ENCODE data around the gene DNM3.
"Not testable (repeated sequence)": the region's sequence is repeated elsewhere in the genome, so short reads cannot be mapped to it uniquely, and the experiment has no call there.

The DNM3 gene

DNA sequence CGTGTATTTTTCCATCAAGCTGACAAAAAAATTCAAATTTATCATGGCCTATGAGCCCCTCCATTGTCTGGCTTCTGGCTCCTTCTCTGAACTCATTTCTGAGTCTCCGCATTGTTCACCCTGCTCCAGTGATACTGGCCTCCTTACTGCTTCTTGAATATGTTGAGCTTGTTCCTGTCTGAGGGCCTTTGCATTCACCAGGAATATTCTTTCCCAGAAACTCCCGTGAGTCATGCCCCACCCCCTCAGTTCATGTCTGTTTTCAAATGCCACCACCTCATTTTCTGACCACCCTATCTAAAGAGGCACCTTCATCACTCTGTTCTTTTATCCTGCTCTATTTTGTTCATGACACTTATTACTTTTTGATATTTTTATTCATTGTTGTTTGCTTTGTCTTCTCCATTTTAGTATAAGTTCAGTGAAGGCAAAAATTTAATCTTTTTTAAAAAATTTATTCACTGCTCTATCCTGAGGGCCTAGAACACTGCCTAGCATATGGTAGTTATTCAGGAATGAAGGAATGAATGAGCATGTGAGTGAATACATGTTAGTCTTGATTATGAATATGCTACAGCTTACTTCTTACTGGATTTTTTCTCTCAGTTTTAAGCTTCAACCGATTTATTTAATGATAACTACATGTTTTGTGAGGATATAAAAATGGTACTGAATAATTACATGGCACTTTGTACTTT is 438.8 kb downstream of the DNM3 start:
- FAIRE-seq, result no peak
- DNase-seq (ENCODE audit: extremely low spot score, insufficient read length, low read depth), result no peak

DNA sequence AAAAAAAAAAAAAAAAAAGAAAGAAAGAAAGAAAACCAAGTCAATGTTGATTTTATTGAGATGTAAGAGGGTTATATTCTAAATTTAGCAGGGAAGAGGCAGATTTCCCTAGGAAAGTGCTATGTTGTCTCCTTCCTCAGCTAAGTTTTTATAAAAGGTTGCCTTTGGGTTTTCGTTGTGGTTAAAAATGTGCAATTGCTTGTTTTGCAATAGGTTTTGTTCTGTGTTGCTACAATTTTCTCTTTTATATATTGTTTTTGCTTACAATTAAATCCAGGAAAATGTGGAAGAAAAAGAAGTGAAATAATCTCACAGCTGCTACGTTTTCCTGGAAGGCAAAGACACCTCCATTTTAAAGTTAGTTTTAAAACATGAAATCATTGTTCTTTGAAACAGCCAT is 442.5 kb downstream of the DNM3 start:
- FAIRE-seq (no peak), DNase-seq (ENCODE audit: extremely low spot score, insufficient read length, low read depth) (no peak)

DNA sequence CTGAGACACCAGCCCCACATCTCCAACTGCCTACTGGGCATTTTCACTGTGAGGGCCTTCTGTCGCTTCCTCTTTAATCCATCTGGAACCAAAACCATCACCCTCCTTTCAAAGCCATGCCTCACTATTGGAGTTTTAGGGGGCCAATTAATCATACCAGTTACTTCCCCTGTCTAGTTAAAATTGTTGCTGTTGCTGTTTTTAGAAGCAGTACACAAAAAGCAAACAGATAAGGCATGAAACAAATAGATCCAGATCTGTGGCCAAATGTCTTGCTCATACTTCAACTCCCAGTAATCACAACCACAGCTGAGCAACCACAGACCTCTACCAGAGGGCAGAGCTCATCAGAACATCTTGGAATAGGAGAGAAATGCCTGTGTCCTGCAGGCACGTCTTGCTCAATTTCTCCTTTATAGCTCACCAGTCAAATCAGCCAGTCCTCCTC is 445.4 kb downstream of the DNM3 start:
- DNase-seq (ENCODE audit: extremely low spot score, insufficient read length, low read depth), result no peak

DNA sequence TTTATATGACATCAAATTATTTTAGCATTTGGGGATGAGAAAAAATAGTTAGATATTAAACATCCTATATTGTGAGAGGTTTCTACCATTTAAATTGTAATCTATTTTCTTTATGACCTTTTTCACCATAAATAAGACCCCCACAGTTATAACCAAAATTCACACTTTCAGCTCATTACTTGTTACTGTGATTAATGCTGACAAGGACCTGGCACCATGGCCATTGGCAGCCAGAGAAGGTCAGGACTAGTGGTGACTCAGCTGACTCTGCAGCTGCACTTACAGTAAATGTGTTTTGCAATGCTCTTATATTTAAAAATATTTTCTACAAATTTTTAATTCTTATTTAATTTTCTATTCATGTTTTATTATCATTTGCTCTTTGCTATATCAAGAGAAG is 445.9 kb downstream of the DNM3 start:
- DNase-seq (ENCODE audit: extremely low spot score, insufficient read length, low read depth) (no peak), FAIRE-seq (no peak)

More for the DNA sequence above, 445.4 kb downstream of the DNM3 start:
- FAIRE-seq, result no peak

DNA sequence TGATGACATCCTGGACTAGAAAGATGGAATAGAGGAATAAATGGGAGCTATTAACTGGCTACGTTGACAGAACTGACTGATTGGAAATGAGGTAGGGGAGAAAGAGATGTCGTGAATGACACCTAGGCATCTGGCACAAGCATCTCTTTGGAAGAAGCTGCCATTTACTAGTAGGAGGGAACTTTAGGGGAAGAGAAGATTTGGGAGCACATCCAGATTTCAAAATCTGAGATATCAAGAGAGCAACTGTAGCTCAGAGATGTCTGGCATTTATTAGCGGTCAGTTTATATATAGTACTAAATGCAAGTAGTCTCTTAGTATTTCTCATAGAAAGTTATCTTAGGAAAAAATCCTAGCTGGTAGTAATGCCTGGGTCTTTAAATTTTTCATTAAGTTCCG is 447.3 kb downstream of the DNM3 start:
- DNase-seq (ENCODE audit: extremely low spot score, insufficient read length, low read depth) (no peak), FAIRE-seq (no peak)

DNA sequence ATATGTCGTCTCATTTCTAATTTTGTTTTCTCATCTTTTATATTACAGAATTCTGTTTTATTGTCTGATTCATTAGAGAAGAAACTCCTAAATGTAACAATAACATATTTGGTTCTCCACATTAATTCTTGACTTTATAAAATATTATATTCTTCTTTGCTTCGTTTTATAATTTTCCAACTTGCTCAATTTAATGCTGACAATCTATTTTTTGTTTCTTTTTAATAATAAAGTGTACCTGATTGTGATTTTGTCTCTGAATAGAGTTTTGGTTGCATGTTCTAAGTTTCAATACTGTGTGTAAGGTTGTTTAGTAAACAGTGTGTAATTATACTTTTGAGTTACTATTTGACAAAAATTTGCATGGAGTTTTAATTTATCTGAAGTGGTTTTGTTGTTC is 448.1 kb downstream of the DNM3 start:
- DNase-seq (ENCODE audit: extremely low spot score, insufficient read length, low read depth) (no peak), FAIRE-seq (no peak)

DNA sequence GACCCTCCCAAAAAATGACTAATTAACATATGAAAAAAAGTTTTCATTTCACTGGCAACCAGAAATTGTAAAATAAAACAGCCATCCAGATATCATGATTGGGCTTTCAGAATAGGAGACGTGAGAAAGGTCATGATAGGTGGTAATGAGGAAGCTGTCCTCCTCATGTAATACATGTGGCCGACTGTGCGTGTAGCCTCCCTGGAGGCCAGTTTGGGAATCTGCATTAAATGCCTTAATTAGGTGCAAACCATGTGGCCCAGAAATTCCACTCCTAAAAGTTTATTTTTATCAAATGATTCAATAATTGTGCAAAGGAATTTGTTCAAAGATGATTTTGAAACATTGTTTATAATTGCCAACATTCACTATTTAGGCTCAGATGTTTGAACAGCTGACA is 451.5 kb downstream of the DNM3 start:
- no peak for FAIRE-seq
- DNase-seq (ENCODE audit: extremely low spot score, insufficient read length, low read depth), result no peak

DNA sequence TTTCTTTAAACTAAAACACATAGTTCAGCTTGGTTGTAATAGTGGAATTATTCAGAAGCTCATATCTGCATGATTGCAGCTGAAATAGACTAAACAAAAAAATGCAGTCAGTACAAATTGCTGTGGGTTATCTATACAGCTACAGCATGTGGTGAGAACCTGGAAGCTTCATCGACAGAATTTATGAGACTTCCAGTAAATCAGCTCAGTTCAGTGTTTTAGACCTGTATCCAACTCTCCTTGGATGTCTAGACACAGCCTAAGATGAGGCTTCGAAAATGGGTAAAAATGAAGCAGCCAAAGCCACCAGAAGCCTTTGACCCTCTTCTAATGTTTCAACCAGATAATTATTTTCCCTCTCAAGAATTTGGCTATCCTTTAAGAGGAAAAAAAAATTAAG is 452.1 kb downstream of the DNM3 start:
- no peak for FAIRE-seq
- no peak for DNase-seq (ENCODE audit: extremely low spot score, insufficient read length, low read depth)

DNA sequence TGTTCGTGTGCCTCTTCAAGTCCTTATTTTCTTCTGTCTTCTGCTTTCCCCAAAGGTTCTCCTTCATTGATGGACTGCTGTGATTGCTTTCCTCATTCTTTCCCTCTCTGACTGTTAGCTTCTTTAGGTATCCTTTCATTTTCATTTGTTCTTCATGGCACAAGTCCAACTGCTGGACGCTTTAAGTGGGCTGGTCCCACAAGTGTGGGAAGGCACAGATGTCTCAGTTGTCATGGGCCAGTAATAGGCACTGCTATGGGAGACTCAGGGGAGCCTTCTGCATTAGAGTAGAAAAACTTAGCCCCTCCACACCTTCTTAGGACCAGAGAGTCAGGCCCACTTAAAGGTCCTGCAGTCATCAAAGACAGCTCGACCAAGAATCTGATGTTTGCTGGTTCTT is 456.8 kb downstream of the DNM3 start:
- DNase-seq (ENCODE audit: extremely low spot score, insufficient read length, low read depth), result no peak
- FAIRE-seq, result no peak

DNA sequence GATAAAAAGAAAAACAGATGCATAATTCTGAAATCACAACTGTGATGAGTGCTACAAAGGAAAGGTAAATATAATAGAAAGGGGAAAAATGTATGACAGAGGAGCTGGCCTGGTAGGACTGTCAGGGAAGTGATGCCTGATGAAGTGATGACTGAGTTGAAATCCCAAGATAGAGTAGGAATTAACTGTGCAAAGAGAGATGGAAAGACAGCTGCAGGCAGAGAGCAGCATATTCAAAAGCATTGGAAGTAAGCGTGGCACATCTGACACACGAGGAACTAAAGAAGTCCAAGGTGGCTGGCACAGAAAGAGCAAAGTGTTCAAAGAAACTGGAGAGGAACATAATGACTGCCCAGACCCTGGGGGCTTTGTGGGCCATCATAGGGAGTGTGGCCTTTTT is 457.6 kb downstream of the DNM3 start:
- no peak for DNase-seq (ENCODE audit: extremely low spot score, insufficient read length, low read depth)
- no peak for FAIRE-seq

DNA sequence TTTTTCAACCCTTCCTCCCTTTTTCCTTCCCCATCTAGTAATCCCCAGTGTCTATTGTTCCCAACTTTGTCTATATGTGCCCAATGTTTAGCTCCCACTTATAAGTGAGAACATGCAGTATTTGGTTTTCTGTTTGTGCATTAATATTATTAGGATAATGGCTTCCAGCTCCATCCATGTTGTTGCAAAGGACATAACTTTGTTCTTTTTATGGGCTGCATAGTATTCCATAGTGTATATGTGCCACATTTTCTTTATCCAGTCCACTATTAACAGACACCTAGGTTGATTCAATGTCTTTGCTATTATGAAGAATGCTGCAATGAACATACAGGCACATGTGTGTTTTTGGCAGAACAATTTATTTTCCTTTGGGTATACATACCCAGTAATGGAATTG is 458.2 kb downstream of the DNM3 start:
- FAIRE-seq (no peak), DNase-seq (ENCODE audit: extremely low spot score, insufficient read length, low read depth) (no peak)

DNA sequence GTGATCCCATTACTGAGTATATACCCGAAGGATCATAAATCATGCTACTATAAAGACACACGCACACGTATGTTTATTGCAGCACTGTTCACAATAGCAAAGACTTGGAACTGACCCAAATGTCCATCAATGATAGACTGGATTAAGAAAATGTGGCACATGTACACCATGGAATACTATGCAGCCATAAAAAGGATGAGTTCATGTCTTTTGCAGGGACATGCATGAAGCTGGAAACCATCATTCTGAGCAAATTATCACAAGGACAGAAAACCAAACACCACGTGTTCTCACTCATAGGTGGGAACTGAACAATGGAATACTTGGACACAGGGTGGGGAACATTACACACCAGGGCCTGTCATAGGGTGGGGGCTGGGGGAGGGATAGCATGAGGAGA is 466.2 kb downstream of the DNM3 start:
- FAIRE-seq; DNase-seq (ENCODE audit: extremely low spot score, insufficient read length, low read depth): not testable (repeated sequence)

DNA sequence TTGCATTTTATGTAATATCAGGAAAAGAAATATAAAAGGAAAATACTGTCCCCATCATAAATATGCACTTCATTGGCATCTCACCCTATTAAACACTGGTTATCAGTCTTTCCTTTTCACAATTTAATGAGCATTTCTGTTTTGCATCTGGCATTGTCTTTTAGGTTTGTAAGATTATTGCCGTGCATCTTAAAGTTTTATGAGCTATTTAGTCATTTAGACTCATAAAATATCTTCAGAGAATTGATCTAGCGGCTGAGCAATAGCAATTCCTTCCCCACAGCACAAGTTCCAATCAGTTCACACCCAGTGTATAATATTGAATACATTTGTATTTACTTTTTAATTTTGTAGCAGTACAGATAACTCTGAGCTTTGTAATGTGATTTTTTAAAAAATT is 466.8 kb downstream of the DNM3 start:
- FAIRE-seq (no peak), DNase-seq (ENCODE audit: extremely low spot score, insufficient read length, low read depth) (no peak)

DNA sequence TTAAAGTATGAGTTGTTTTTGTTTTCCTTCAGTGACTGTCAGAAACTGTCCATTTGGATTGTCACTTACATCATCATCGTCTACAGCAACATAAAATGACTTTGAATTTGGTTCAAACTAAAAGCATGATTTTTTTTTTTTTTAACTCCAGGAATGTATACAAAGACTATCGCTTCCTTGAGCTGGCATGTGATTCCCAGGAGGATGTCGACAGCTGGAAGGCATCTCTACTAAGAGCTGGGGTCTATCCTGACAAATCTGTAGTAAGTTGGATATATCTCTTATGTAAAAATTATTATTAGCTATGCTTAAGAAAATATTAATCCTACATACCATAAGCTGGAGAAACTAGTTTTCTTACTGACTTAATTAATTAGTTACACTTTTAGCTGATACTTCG is 467.3 kb downstream of the DNM3 start:
- DNase-seq (ENCODE audit: extremely low spot score, insufficient read length, low read depth), result no peak
- no peak for FAIRE-seq

DNA sequence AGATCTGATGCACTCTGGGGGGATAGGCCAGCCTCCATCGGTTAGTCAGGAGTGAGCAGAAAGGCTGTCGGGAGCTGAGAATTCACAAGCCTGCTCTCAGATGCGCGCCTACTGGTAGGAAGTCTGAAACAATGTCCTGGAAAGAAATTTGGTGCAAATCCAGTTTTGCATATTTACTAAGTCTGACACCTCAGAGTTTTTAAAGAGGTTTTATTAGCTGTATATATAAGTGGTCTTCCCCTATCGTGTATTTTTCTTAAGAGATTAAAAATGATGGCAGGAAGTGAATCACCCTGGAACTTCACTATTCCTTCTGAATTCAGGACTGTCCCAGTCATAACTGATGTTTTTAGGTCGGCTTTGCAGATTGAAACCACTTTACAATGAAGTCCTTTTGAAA is 479.4 kb downstream of the DNM3 start:
- no peak for FAIRE-seq

DNA sequence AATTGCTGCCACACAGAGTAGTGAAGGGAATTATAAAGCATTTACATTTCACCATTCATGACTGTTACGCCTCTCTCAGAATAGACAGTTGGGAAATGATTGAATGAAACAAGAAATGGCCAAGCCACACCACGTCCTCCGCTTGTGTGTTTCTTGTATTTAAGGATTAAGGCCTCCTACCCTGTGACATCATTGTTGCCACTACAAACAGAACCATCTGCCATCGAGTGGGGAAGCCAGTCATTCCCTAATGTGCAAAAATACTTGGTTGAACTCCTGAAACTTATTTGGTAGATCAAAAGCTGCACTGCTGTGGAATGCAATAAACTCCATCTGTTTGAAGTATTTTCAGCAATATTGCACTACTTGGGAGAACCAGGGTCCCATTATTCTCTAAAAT is 480.2 kb downstream of the DNM3 start:
- DNase-seq (ENCODE audit: extremely low spot score, insufficient read length, low read depth) (no peak), FAIRE-seq (no peak)

More for the DNA sequence above, 479.4 kb downstream of the DNM3 start:
- DNase-seq (ENCODE audit: extremely low spot score, insufficient read length, low read depth), result no peak

DNA sequence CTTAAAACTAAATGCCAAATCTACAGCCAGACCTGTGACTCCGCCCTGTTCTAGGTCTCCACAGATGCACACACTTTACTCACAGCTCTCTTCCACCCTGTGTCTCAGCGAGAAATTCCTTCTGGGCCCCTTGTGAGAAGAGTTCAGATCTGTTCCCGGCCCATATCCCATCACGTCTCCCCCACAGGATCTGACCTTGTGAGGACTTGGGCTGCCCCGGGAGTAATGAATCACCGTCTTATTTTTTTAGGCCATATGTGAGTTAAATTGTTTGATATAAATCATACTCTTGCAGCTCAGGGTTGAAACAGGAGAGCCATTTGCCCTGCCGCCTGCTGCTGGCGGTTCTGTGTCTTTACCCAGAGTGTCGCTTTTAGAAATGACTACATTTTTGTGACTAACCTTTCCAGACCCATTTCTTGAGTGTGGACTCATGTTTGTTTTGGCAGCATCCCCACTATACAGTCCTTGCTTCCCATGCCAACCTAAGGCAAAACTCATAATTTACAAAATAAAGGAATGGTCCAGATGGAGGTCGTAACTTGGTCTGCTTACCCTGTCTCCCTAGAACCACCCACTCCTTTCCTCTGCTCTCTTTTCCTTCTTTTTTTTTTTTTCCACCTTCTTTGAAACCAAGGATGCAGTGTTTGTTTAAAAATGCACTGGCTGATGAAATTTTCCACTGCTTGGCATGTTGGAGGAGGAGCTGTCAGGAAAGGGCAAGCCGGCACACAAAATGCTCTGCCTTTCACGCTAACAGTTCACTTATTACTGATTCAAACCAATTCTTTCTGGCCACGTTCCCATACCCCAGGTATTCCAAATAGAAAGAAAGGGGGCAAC is 481.1 kb downstream of the DNM3 start:
- DNase-seq (ENCODE audit: extremely low spot score, insufficient read length, low read depth), result no peak
- no peak for FAIRE-seq

DNA sequence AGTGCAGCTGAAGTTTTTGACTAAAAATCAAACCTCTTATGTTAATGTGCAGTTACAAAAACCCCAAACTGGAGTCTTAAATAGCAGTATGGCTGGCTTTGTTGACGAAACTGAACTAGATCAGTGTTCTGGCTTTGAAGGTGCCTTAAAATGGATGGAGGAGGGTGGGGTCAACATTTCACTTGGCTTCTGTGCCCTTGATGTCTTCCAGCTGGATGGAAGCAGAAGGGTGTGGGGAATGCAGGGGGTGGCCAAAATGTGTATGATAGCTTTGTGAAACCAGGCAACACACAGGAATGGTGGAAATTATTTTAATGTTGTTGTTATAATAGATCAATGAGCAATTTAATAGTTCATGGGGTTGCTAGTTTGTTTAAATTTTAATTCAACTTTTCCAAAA is 482.4 kb downstream of the DNM3 start:
- FAIRE-seq (no peak), DNase-seq (ENCODE audit: extremely low spot score, insufficient read length, low read depth) (no peak)

DNA sequence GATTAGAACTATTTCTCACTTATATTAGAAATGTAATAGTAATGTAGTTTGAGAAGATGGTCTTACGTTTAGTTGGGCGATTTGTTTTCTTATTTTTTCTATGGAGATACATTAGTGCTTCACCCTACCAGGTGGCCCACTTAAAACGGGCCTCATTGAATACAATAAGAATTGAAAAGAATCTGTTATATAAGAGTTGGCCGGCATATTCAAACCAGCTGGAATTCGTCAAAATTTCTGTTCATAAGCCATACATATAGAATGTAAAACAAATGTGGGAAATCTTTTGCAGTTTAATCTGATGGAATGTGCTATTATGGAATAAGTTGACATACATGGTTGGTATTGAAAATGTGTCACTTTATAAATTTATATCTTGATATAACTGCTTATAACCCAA is 482.8 kb downstream of the DNM3 start:
- FAIRE-seq (no peak), DNase-seq (ENCODE audit: extremely low spot score, insufficient read length, low read depth) (no peak)

DNA sequence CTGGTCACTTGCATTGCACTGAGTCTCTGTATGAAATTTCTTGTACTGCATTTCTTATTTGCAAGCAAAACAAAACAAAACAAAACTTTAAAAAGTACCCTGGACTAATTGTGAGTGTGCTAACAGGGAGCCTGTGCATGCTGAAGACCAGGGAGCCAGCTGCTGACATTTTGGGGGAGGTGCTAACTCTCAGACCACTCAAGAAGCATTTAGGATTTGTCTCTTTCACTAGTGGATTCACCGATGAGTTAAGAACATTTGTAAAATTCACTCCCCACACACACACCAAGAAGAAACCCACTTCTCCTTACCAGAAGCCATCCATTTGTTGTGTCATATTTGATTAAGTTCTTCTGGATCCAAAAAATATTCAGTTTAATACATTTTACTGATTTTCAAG is 483.5 kb downstream of the DNM3 start:
- FAIRE-seq, result no peak

DNA sequence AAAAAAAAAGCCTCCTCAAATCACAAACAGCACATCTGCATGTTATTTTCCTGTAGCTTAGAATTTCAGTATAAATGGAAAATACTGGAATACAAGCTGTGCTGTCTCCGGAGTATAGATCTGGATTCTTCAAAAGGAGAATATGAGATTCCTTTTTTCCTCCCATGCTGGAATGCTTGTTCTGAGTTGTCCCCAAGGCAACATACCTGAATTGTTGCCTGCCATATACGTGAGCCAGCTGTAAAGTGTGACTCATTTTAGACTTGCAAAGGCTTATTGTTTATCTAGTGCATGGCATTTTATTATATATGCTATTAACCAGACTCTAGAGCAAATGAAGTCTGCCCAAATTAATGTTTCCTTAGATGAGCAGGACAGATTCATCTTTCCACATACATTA is 484.2 kb downstream of the DNM3 start:
- no peak for DNase-seq (ENCODE audit: extremely low spot score, insufficient read length, low read depth)
- FAIRE-seq, result no peak

More for the DNA sequence above, 483.5 kb downstream of the DNM3 start:
- DNase-seq (ENCODE audit: extremely low spot score, insufficient read length, low read depth), result no peak

DNA sequence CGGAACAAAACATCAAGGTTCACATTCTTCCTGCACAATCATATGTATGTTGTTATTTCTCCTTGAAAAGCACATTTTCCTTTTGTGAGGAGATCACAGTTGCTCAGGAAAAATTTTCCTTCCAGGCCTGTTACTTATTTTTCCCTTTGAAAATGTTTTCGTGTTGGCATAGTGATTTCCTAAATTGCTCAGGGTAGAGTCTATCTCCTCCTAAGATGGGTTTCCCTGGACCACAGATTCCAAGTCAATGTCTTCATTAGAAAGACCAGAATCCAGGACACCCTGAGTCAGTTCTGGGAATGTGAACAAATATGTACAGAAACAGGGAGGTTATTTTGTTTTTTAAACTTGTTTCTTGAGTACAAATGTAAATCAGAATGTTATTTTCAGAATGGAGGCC is 484.8 kb downstream of the DNM3 start:
- FAIRE-seq (no peak), DNase-seq (ENCODE audit: extremely low spot score, insufficient read length, low read depth) (no peak)

Measured in GM18507 (cell line).